8988T (cell line): ENCODE measurements around the gene DNAH8.

Experiments
- DNase-seq: peaks from one replicate; pipeline ENCODE4 v3.0.0; 2011

Gene DNAH8

DNA sequence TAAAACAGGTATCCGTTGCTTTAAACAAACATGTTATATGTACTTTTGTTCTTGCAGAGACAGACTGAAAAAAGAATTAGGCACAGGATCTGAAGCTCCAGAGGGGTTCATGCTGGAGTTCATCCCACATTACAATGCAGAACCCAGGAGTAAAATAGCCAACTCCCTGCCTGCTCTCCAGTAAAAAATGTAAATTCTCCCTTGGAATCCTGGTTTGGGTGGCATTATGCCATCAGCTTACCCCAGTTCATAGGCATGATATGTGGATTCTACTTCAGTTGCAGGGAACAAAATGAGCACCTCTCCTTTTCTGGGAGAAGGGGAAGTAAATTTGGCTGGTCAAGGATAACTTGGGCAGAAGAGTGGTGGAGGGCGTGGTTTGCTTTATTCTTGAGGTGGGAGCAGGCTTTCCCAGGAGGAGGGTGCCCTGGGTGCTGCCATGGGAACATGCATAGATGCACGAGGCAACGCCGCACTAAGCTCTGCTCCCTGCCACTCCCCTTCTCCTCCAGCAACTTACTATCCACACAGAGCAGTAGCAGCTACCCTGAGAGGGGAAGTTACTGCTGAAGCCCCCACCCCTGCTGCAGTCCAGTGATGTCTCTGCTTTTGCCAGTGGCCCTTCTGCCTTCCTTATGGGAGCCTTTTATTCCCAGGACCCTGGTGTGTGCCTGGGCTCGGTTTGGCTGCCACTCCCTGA lies 261.8 kb downstream of the DNAH8 start:
- no peak for DNase-seq

DNA sequence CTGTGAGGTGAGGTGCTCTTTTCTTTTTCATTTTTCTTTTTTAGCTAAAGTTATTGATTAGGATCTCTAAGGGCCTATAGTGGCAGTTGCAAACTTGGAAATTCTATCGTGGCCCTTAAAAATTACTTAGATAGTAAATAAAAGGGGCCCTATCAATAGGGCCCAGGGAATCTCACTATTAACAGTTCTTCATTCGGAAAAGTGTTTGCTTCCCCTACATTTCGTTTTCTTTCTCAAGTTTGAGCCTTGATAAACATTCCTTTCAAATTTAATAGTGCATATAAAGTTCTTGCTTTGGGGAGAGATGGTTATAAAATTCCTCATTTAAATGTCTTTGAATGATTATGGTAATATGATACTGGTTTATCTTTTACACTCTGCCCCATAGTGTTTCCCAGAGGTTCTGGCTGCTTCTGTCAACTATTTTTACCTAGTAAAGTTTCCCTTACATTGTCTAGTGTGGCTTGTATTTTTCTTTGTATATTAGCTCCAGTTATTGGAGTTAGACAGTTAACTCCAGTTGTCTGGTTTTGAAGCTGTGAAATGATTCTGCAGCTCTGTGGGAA lies 263.1 kb downstream of the DNAH8 start:
- DNase-seq, result no peak

DNA sequence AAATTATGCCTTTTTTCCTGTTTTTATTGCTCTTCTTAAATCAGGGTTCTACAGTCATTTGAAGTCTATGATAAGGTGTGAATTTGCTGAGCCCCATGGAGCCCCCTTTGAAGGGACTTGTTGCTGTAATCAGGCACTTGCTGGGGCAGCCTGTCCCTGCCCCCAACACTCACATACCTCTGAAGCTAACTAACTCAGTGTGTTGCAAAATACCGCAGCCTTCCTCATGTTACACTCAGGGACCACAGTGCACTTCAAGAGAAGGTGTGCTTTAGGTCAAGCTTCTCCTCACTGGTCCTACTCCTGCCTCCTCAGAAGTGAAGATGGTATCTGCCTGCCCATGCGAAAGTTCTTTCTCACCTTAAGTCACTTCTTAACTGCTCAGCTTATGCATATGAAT lies 267.4 kb downstream of the DNAH8 start:
- DNase-seq, result no peak

DNA sequence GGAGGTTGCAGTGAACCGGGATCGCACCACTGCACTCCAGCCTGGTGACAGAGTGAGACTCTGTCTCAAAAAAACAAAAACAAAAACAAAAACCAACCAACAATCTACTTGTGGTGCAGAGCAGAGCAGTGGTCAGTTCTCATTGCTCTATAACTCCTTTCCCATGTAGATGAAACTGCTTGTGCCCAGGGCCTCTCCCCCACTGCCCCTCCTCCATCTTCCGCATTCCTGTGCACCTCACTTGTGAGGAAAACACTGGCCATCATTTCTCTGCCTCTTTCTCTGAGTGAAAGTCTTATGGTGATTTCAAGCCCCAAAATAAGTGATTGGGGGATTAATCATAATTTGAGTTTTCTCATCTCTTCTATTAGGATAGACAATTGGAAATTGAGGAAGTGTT lies 269.6 kb downstream of the DNAH8 start:
- DNase-seq, result no peak

DNA sequence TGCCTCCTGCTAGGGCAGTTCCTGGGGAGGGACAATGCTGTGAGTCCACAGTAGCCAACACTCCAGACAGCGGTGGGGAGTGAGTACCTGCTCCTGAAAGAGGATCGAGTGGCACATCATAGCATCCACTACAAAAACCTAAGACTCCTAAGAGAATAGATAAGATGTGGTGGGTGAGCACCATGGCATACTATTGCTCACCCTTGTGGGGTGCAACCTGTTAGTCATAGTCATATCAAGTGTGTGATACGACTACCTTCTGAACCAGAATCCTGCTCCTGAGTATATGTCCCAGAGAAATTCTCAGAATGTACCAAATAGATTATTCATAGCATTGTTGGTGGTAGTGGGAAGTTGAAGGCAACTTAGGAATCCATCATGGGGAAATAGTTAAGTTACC lies 270.7 kb downstream of the DNAH8 start:
- DNase-seq, result no peak

DNA sequence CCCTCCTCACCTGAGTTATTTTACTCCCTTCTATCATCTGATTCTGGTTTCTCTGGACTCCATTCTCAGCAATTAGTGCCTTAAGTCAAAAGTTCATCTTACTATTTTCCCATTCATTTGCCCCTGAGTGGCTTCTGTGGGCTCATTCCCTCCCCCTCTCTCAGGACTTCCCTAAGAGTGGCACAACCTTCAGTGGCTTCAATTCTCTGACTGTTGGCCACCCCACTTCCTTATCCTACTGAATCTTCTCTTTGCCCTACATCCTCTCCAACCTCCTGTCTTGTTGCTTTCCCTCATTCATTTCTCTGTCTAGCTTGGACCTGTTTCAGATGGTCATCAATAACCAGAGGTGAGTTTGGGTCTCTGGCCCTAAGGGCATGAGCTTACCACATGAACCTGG lies 272.4 kb downstream of the DNAH8 start:
- DNase-seq, result no peak

DNA sequence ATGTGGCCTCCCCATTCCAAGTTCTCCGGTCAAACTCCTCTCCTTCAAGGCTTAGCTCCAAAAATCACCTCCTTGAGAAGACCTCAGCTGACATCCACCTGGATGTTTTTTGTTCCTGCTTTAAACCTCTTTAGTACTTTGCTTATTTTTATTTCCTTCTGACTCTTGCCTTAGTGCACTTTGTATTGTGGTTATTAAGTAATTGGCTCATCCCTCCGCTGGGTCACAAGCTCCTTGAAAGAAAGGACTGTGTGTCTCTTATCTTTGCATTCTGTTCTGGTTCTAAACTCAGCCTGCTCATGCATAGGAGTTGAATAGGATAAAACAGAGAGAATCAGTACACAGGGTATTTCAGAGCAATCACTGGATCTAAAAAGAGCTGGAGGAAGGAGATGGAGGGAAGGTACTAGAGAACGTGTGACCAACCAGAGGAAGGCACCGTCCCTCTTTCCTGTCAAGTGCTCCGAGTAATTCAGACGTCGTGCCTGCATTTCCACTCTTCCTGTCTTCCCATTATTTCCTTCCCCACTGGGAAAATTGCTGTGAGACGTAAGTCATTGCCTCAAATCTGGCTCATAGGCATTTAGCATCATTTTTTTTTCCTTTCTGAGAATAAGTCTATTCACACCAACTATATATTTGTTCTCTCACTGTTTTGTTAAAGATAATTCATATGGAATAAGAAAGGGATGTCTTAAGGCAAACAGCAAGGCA lies 273.8 kb downstream of the DNAH8 start:
- no peak for DNase-seq

DNA sequence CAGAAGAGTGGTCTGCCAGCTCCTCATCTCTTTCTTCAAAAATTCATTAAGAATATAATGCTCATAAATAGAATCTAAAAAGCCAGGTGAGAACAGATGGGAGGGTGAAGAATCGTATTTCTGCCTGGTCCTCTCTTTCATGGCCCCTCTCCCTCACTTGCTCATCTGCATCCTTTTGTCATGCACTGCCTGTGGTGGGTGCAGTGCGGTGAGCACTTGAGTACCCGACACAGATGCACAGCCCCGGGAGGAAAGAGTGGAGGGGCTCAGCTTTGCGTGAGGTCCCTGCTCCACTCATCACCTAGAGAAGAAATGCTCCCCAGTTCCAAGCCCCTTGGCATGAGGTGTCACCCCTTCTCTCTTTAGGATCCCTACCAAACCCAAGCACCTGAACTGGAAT lies 275.4 kb downstream of the DNAH8 start:
- DNase-seq, result no peak

DNA sequence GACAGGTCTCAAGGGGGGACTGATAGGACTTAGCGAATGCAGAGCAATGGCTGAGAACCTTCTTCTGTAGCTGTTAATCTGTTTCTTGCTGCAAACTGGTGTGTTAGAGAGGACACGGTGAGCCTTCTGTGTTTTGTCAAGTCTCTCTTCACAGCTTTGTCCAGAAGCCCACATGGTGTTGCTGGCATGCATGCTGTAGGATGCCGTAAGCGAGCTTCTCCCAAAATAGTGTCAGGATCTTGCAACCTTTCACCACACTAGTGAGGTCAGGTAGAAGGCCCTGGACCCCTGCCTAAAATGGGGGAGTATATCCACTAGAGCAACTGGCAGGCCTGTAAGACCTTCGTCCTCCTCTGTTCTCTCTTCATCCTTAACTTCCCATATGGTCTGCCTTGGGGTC lies 281.6 kb downstream of the DNAH8 start:
- no peak for DNase-seq

DNA sequence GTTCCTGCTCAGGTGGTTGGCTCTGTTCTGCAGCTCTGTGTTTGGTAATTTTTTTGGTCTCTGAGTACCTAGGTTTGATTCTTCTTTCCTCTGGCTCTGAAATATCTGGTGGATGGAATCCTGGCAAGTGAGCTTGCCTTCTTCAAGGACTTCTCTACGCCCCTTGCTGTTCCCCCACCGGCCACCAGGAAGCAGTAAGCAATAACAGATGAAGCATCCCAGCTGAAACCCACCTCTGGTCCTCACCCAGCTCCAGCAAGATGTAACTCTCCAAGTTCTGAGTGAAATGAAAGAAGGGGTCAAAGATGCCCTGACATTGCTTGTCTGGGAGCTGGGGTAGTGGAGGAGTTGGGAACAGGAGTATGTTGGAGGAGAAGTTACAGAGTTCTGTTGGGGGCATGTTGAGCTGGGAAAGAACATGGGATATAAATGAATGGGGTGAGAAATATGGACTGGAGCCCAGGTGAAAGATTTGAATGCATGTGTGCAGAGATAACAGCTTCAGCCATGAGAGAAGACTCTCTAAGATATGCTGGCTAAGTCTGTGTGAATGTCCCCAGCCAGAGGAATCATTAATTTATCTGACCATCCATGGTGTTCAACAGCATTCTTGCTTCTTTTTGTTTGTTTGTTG lies 282.1 kb downstream of the DNAH8 start:
- DNase-seq, result no peak

DNA sequence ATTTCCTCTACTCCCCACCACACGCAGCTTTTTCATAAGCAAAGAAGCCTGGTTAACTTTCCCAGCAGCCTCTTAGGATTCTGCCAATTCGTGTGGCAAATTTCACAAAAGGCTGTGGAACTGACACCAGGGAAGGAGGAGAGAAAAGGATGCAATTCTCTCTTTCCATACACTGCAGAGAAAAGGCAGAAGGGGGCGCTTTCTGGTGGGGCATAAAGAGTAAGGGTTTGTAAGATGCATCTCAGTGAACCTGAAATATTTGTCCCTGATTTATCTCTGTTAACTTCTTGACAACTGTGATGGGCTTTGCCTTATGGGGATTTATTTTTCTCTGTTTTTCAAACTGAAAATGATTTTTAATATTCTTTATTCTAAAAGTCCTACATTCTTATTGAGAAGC lies 288.0 kb downstream of the DNAH8 start:
- DNase-seq, result no peak

DNA sequence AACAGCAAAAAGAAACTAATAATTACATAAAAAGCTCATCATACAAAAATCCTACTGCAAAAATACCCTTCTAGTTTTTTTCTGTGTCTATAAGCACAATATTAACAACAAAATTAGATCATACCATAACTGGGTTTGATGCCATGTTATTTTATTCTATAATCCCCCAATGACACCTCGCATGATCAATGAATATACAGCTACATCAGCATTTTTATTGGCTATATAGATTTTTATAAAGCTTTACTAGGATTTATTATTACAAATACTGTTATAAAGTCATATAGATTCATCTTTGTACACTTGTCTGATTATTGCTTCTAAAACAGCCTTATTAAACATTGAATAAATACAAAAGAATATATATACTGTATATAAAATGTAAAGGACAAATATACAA lies 288.4 kb downstream of the DNAH8 start:
- no peak for DNase-seq

DNA sequence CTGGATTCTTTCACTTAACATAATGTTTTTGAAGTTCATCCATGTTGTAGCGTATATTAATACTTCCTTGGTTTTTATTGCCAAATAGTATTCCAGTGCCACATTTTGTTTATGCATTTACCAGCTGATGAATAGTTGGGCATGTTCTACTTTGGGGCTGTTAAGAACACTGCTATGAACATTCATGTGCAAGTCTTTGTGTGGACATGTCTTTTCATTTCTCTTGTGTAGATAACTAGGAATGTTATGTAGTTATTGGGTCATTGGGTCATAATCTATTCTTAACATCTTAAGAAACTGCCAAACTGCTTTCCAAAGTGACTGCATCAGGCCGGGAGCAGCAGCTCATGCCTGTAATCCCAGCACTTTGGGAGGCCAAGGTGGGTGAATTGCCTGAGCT lies 289.7 kb downstream of the DNAH8 start:
- DNase-seq, result no peak

DNA sequence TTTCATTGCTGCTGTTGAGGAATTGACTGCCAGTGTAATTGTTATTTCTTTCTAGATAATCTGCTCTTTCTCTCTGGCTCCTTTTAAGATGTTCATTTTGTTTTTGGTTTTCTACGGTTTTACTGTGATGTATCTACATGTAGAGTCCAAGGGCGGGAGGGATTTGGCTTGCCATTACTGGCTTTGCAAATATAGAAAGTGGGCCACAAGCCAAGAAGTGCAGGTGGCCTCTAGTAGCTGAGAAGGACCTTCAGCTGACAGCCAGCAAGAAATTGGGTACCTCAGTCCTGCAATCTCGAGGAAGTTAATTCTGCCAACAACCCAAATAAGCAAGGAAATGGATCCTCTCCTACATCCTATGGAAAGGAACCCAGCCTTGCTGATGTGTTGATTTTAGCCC lies 290.7 kb downstream of the DNAH8 start:
- no peak for DNase-seq

DNA sequence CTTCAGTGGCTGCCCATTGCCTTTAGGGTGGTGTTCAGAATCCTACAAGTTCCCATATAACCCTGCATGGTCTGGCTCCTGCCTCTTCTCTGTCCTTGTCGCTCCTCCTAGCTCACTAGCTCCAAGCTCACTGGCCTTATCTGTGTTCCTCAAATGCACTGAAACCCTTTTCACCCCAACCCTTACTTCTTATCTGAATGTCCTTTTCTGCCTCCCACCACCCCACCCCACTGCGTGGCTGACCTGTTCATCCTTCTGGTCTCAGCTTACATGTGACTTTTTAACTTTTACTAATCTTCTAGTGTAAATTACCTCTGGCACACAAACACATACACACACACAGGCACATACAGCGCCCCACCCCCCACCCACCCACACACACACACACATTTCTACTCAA lies 292.5 kb downstream of the DNAH8 start:
- no peak for DNase-seq

DNA sequence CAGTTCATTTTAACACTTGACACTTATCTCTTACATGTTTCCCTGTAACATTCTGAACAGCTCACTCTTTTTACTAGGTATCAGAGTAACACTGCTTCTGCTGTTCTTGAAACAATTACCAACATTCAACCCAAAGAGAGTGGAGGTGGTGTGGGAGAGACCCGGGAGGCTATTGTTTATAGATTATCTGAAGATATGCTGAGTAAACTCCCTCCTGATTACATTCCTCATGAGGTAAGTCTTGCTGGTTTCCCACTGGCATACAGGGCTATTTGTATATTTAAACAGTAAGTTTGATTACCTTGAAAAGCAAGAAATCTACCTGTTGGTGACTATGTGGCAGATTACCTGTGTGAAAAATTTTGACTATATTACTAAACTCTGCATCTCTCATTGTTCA lies 293.6 kb downstream of the DNAH8 start:
- DNase-seq, result no peak

DNA sequence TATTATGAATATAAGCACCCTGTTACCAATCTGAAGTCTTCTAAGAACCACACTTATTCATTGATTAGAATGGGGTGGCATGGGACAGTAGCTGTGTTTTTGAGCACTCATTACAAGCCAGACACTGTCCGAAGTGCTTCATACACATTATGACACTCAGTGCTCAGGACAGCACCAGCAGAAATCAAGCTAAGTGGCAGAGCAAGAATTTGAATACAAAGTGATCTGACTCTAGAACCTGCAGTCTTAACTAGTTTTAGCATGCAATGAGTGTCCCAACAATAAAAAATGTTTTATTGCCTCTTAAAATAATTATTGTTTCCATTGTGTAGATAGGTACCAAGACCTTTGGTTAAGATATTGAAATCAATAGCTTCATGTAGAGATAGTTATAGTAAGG lies 294.4 kb downstream of the DNAH8 start:
- no peak for DNase-seq

DNA sequence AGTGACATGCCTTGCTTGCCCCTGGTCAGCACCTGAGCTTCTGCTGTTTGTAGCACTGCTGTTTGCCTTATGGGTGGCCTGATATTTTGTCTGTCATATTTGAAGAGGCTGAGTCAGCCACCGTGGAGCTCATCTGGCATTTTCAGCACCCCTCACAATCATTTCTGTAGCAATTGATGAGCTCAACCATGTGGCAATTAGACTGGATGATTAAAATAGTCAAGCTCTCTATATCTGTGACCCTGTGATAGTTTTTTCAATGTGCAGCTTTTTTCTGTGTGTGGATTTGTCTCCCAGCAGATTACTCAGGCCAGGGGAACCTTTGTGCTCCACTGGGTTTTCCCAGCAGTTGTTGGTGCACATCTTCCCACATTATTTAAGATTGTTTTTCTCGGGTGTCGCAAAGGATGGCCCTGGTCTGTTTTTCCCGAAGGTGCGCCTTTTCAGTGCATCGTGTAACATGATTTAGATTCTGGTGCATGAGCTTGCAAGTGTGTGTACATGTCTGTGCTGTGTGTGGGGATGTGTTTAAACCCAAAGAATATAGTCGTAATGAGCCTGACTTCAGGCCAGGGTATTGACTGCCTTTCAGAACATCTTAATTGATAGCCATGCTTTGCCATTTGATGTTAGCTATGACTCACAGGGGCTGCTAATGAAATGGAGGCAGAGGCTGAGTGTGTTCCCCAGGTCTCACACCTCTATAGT lies 301.9 kb downstream of the DNAH8 start:
- DNase-seq, result no peak

DNA sequence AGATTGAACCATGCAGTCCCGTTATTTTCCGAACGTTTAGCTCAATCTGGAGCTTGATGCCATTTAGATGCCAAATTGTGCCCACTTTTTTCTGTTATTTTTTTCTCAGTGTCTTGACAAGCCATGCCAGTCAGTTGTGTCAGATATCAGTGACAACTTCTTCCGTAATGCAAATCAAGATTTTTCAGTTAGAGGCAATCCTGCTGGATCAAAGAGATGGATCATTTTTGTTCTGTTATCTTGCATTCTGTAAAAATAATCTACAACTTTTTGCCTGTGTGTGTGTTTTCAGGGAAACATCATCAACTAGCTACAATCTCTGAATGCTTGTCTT lies 302.4 kb downstream of the DNAH8 start:
- DNase-seq, result no peak

DNA sequence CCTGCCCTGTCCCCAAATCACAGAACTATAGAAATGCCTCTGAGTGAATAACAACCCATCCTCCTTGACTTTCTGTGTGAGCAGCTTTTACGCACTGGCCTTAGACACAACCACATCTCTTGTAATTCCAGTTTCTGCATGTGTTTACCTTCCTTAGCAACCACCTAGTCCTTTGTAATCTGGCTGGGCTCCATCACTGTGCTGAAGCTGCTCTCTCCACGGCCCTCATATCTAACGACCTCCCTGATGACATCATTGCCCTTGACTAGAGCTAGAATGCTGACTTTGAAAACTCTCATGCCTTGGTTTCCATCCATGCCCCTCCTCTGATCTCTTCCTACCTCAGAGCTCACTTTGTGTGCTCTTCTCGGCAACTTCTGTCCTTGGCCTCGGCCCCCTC lies 303.0 kb downstream of the DNAH8 start:
- DNase-seq, result no peak

DNA sequence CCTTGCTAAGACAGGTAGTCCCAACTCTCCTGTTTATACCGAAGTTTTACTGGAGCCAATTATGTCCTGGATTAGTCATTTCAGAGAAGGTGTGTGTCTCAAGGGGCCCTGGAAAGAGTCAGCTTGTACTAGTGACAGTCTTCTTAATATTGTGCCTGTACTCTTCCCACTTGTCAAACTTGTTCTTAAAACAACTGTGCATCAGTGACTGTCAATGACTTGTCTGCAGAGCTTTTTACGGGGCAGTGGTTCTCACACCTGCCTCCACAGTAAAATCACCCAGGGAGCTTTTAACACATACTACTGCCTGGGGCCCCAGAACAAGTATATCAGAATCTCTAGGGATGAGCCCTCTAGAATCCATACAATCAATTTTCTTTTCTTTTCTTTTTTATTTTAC lies 305.0 kb downstream of the DNAH8 start:
- no peak for DNase-seq

DNA sequence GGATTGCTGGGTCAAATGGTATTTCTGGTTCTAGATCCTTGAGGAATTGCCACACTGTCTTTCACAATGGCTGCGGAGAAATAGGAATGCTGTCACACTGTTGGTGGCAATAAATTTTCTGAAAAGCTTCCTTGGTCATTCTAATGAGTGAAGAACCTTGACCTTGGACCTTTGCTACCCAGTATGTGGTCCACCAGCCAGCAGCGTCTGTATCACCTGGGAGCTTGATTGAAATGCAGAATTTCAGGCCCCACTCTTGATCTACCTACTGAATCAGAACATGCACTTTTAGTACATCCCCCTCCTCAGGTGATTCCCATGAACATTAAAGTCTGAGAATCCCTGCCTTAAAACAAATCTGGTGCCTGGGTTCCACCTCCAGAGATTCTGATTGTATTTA lies 305.9 kb downstream of the DNAH8 start:
- no peak for DNase-seq

DNA sequence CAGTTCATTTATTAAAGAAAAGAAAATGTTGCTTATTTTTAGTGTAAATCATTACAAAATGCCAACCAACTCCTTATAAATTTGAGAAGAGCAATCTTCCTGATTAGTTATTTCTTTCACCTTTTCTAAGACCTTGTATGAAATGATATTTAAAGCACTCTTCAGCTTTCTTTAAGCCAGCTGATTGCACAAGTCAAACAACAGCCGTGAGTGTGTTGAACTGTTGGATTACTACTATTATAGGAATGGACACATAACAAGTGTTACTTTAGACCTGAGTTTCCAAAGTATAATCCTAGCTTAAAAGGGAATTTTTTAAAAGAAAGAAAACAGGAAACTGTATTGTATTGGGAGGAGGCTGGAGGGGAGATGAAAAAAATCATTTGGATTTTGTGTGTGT lies 306.7 kb downstream of the DNAH8 start:
- DNase-seq, result no peak

DNA sequence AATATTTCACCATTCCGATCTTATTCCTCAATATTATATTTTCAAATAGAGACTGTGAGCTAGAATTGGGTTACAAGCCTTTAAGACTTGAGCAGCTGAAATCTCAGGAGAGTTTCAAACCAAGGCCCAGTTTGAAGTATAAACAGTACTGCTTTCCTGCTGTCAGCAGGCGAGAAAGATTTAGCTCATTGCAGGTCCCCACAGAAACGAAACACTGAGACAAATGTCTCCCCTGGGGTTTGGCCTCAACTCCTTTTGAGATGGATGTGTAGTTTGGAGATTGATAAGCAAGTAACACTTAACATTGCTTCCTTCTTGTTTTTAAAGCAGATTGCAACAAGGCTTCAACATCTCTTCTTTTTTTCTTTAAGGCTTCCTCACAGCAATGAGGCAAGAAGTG lies 311.1 kb downstream of the DNAH8 start:
- DNase-seq, result no peak
